A549 (cell line): Measurements from ENCODE around the gene PKN2. TPM values are rescaled to one million over a fixed set of nuclear protein-coding genes. Genes with fewer than 3 reads are reported as not detected.

Source experiments
- ATAC-seq, 2 experiments: fragments of 200-7000 bp in 1 of 2; fragments of >200 bp in 1 of 2; cut with Nextera tagmentation in 1 of 2; cut with Tn5 transposase in 1 of 2; 3 replicates each; pipeline versions ENCODE4 v1.8.0 to v1.9.1; 2018 to 2020; ENCODE audit warnings: mild to moderate bottlenecking in 1 of 2, moderate library complexity in 1 of 2
- CTCF ChIA-PET: fragments of 300-600 bp; sonication (Branson Sonifier 250); formaldehyde crosslinking; extraction: SDS; loops from one replicate; lab custom pipeline; 2021; ENCODE audit warnings: antibody characterized with exemption, inconsistent platforms; lab: Yijun Ruan, JAX
- POLR2A ChIA-PET: fragments of 350-600 bp; formaldehyde crosslinking; extraction: SDS; loops from one replicate; lab custom pipeline; 2021; ENCODE audit warnings: antibody characterized with exemption, inconsistent platforms; lab: Yijun Ruan, JAX
- DNase-seq, 2 experiments: peaks; one replicate each; pipeline versions ENCODE4 v3.0.0 to v3.0.0-alpha.2; 2011 to 2016; ENCODE audit warnings: low read depth in 1 of 2, low spot score in 1 of 2
- FAIRE-seq: peaks from 2 replicates; lab custom pipeline; 2011; peaks lifted over from hg19 to GRCh38; lab: Jason Lieb, UNC
- H3K27ac ChIP-seq, 2 experiments: fragments of >200 bp; sonication (Bioruptor Twin); formaldehyde crosslinking; 3 replicates each; pipeline ENCODE4 v1.5.1; 2016 to 2017
- H3K4me1 ChIP-seq: fragments of >200 bp; sonication (Bioruptor Twin); formaldehyde crosslinking; 3 replicates; pipeline ENCODE4 v1.6.1; 2016
- H3K4me2 ChIP-seq: fragments of >200 bp; sonication (Bioruptor Twin); formaldehyde crosslinking; 3 replicates; pipeline ENCODE4 v1.6.1; 2016
- H3K4me3 ChIP-seq: fragments of >200 bp; sonication (Bioruptor Twin); formaldehyde crosslinking; 3 replicates; pipeline ENCODE4 v1.5.1; 2016
- H3K9me3 ChIP-seq: fragments of >200 bp; sonication (Bioruptor Twin); formaldehyde crosslinking; 3 replicates; pipeline ENCODE4 v1.6.1; 2016
- BCL3 ChIP-seq: fragments of >200 bp; sonication (Bioruptor Twin); formaldehyde crosslinking; IDR thresholded peaks from 3 replicates; pipeline ENCODE4 v1.6.1; 2016
- BHLHE40 ChIP-seq: IDR thresholded peaks from 2 replicates; pipeline ENCODE4 v1.6.1; 2012; ENCODE audit warnings: low read depth, low read length, inconsistent platforms
- CTCF ChIP-seq: fragments of >200 bp; sonication (Bioruptor Twin); formaldehyde crosslinking; IDR thresholded peaks from 3 replicates; pipeline ENCODE4 v1.5.1; 2016
- EHF ChIP-seq: fragments of 250-450 bp; sonication (Bioruptor Pico); IDR thresholded peaks from 2 replicates; pipeline ENCODE4 v1.5.0; 2020; ENCODE audit warnings: mild to moderate bottlenecking
- EHMT2 ChIP-seq: fragments of 200-600 bp; sonication (generic); IDR thresholded peaks from 2 replicates; pipeline ENCODE4 v1.6.1; 2016; ENCODE audit warnings: antibody characterized with exemption, low read depth, mild to moderate bottlenecking, moderate library complexity
- ELK1 ChIP-seq: fragments of 150-350 bp; IDR thresholded peaks from 2 replicates; pipeline ENCODE4 v1.6.1; 2014; ENCODE audit warnings: low read depth, mild to moderate bottlenecking, low read length
- ESRRA ChIP-seq: fragments of 150-350 bp; IDR thresholded peaks from 2 replicates; pipeline ENCODE4 v1.6.1; 2014; ENCODE audit warnings: mild to moderate bottlenecking, low read length, borderline replicate concordance
- HES2 ChIP-seq: fragments of >200 bp; sonication (Bioruptor Twin); formaldehyde crosslinking; IDR thresholded peaks from 2 replicates; pipeline ENCODE4 v1.6.1; 2016
- HEYL ChIP-seq: fragments of 250-450 bp; sonication (Bioruptor Pico); IDR thresholded peaks from 2 replicates; pipeline ENCODE4 v1.8.0; 2021; ENCODE audit warnings: mild to moderate bottlenecking, moderate library complexity
- HMGXB4 ChIP-seq: fragments of 250-450 bp; sonication (Bioruptor Pico); IDR thresholded peaks from 2 replicates; pipeline ENCODE4 v1.5.0; 2021; ENCODE audit warnings: mild to moderate bottlenecking, moderate library complexity, borderline replicate concordance
- HOXB5 ChIP-seq: fragments of 250-450 bp; sonication (Bioruptor Pico); IDR thresholded peaks from 2 replicates; pipeline ENCODE4 v1.5.0; 2020; ENCODE audit warnings: mild to moderate bottlenecking, moderate library complexity
- KDM1A ChIP-seq: fragments of 200-600 bp; sonication (generic); IDR thresholded peaks from 2 replicates; pipeline ENCODE4 v1.6.1; 2016; ENCODE audit warnings: low read depth, mild to moderate bottlenecking
- MAZ ChIP-seq: fragments of 150-350 bp; IDR thresholded peaks from 2 replicates; pipeline ENCODE4 v1.6.1; 2014; ENCODE audit warnings: antibody characterized with exemption, low read depth, low read length, borderline replicate concordance
- NR3C1 ChIP-seq: fragments of >200 bp; sonication (Bioruptor Twin); formaldehyde crosslinking; IDR thresholded peaks from 3 replicates; pipeline ENCODE4 v1.6.1; 2017
- PBX3 ChIP-seq: IDR thresholded peaks from 2 replicates; pipeline ENCODE4 v1.6.1; 2012
- PHF8 ChIP-seq: fragments of 200-600 bp; sonication (generic); IDR thresholded peaks from 2 replicates; pipeline ENCODE4 v1.6.1; 2016; ENCODE audit warnings: low read depth, mild to moderate bottlenecking, antibody characterized with exemption, moderate library complexity, borderline replicate concordance
- POLR2AphosphoS2 ChIP-seq: conservative IDR thresholded peaks from 2 replicates; pipeline ENCODE4 v1.6.1; 2012; ENCODE audit warnings: low read length, improper control_type of control experiment, inconsistent platforms
- RNF2 ChIP-seq: fragments of 200-600 bp; sonication (generic); IDR thresholded peaks from 2 replicates; pipeline ENCODE4 v1.6.1; 2016; ENCODE audit warnings: low read depth, mild to moderate bottlenecking, antibody characterized with exemption, moderate library complexity, borderline replicate concordance
- SREBF2 ChIP-seq: fragments of 450-650 bp; IDR thresholded peaks from 2 replicates; pipeline ENCODE4 v1.6.1; 2014; ENCODE audit warnings: mild to moderate bottlenecking, moderate library complexity
- TFCP2L1 ChIP-seq: fragments of 250-450 bp; sonication (Bioruptor Pico); IDR thresholded peaks from 2 replicates; pipeline ENCODE4 v1.5.0; 2021; ENCODE audit warnings: mild to moderate bottlenecking
- USF2 ChIP-seq: fragments of 450-650 bp; IDR thresholded peaks from 2 replicates; pipeline ENCODE4 v1.6.1; 2014; ENCODE audit warnings: antibody characterized with exemption
- ZFP36 ChIP-seq: fragments of 450-650 bp; IDR thresholded peaks from 2 replicates; pipeline ENCODE4 v1.6.1; 2014; ENCODE audit warnings: borderline replicate concordance; ENCODE audit not compliant: partially characterized antibody
- ZNF302 ChIP-seq: fragments of 250-450 bp; sonication (Bioruptor Pico); IDR thresholded peaks from 2 replicates; pipeline ENCODE4 v1.9.0; 2021; ENCODE audit warnings: inconsistent platforms, mild to moderate bottlenecking, moderate library complexity
- WGBS: methylation state at CpG from one replicate; pipeline ENCODE4 v1.1.6; 2017; ENCODE audit errors: missing lambda C conversion rate; 5-methylcytosine and 5-hydroxymethylcytosine counted together
- polyA plus RNA-seq, 4 experiments: library from polyadenylated mRNA; depleted of rRNA in 3 of 4; stranded (reverse); fragments of >200 nt; fragmentation: RNase III in 1 of 4; extraction: RNeasy Plus Mini Kit Qiagen cat#74134 plus additional on column Dnase treatment in 1 of 4; gene quantifications; 2 replicates in 3 of 4; 3 replicates in 1 of 4; pipeline ENCODE4 v1.2.3, GENCODE V29; 2011 to 2017

The PKN2 gene
- polyA plus RNA-seq, 2 of the 4 experiments (the other 2 are of a cell fraction): 14.4 to 39.6 TPM

GRCh38 chr1:88683541-88684481 is at the start of gene PKN2 (continued):
- TF ChIP-seq MAZ: no peak
- TF ChIP-seq CTCF: no peak
- TF ChIP-seq RNF2: no peak
- TF ChIP-seq, all 56 proteins: peak for 6

GRCh38 chr1:88634538-88634937 is 49.5 kb upstream of the PKN2 start:
- Histone ChIP-seq H3K4me3 (no peak overlapping the region), H3K27ac (no peak overlapping the region), H3K9me3 (no peaks in the 10 kb centered on the region), H3K4me2 (no peak overlapping the region), H3K4me1 (no peaks in the 10 kb centered on the region)
- POLR2A ChIA-PET: no interaction called here
- TF ChIP-seq BCL3 (no peak), HES2 (no peak), ELK1 (no peak), SREBF2 (no peak), EHMT2 (no peak), RNF2 (no peak), HMGXB4 (CRISPR knock-in tag) (no peak), POLR2AphosphoS2 (no peak), NR3C1 (no peak), ZFP36 (no peak), HEYL (CRISPR knock-in tag) (no peak), PHF8 (no peak)
- DNase-seq (no peak), FAIRE-seq (no peak), ATAC-seq (no peak)
- CTCF ChIA-PET: interaction anchor here (0.7 kb wide), 1 partner anchor 10 kb away, joined by 3 read pairs; no protein-coding TSS in a partner anchor
- WGBS: 4% methylated on average over 1 of the region's 1 CpG

GRCh38 chr1:88640060-88640459 is 44.0 kb upstream of the PKN2 start:
- no peak for DNase-seq
- ATAC-seq: no peak
- no peak for FAIRE-seq
- ChIA-PET CTCF (no interaction called here), POLR2A (no interaction called here)
- Histone ChIP-seq H3K9me3 (no peaks in the 10 kb centered on the region), H3K4me3 (no peak overlapping the region), H3K4me1 (no peaks in the 10 kb centered on the region), H3K27ac (no peak overlapping the region), H3K4me2 (no peak overlapping the region)
- WGBS: 31% methylated on average over 1 of the region's 1 CpG
- no peak for TF ChIP-seq TFCP2L1 (CRISPR knock-in tag)
- TF ChIP-seq HOXB5 (CRISPR knock-in tag): no peak
- no peak for TF ChIP-seq EHF (CRISPR knock-in tag)
- no peak for TF ChIP-seq ZNF302 (CRISPR knock-in tag)
- no peak for TF ChIP-seq USF2
- TF ChIP-seq KDM1A: no peak
- TF ChIP-seq HEYL (CRISPR knock-in tag): no peak
- TF ChIP-seq BCL3: no peak
- no peak for TF ChIP-seq PHF8
- TF ChIP-seq PBX3: no peak
- TF ChIP-seq NR3C1: no peak
- no peak for TF ChIP-seq BHLHE40
- TF ChIP-seq ESRRA: no peak
